IMR-90 (cell line): Measurements from ENCODE around the gene RMC1.

Experiments
- BHLHE40 ChIP-seq: fragments of 150-350 bp; IDR thresholded peaks from 2 replicates; pipeline ENCODE4 v1.6.1; 2016; ENCODE audit warnings: mild to moderate bottlenecking, low read depth, low read length
- CEBPB ChIP-seq: IDR thresholded peaks from 2 replicates; pipeline ENCODE4 v1.6.1; 2012; ENCODE audit warnings: low read depth, low read length, improper control_type of control experiment
- CHD1 ChIP-seq: IDR thresholded peaks from 2 replicates; pipeline ENCODE4 v1.6.1; 2012; ENCODE audit warnings: low read depth, low read length, improper control_type of control experiment
- CTCF ChIP-seq: conservative IDR thresholded peaks from 2 replicates; pipeline ENCODE4 v1.5.1; 2012; ENCODE audit warnings: mild to moderate bottlenecking, low read depth, low read length, improper control_type of control experiment
- FOS ChIP-seq: fragments of 150-350 bp; IDR thresholded peaks from 2 replicates; pipeline ENCODE4 v1.6.1; 2016; ENCODE audit warnings: low read depth, low read length
- MAFK ChIP-seq: IDR thresholded peaks from 2 replicates; pipeline ENCODE4 v1.6.1; 2012; ENCODE audit warnings: low read depth, low read length, improper control_type of control experiment
- MXI1 ChIP-seq: IDR thresholded peaks from 2 replicates; pipeline ENCODE4 v1.6.1; 2012; ENCODE audit warnings: low read depth, mild to moderate bottlenecking, low read length, moderate library complexity, borderline replicate concordance
- POLR2A ChIP-seq: IDR thresholded peaks from 2 replicates; pipeline ENCODE4 v1.6.1; 2012; ENCODE audit warnings: mild to moderate bottlenecking, low read depth, low read length
- RAD21 ChIP-seq: IDR thresholded peaks from 2 replicates; pipeline ENCODE4 v1.6.1; 2012; ENCODE audit warnings: low read length, improper control_type of control experiment
- RCOR1 ChIP-seq: IDR thresholded peaks from 2 replicates; pipeline ENCODE4 v1.6.1; 2012; ENCODE audit warnings: mild to moderate bottlenecking, low read length, improper control_type of control experiment; ENCODE audit not compliant: insufficient replicate concordance
- RFX5 ChIP-seq: IDR thresholded peaks from 2 replicates; pipeline ENCODE4 v1.8.0; 2012; ENCODE audit warnings: low read depth, mild to moderate bottlenecking, low read length, moderate library complexity
- SMC3 ChIP-seq: fragments of 150-350 bp; IDR thresholded peaks from 2 replicates; pipeline ENCODE4 v1.6.1; 2016; ENCODE audit warnings: low read depth, mild to moderate bottlenecking, antibody characterized with exemption, low read length, moderate library complexity

GRCh38 chr18:23458830-23459529 is 44.3 kb upstream of the RMC1 start:
- no peak for TF ChIP-seq CTCF
- no peak for TF ChIP-seq CEBPB
- no peak for TF ChIP-seq POLR2A
- no peak for TF ChIP-seq CHD1
- no peak for TF ChIP-seq SMC3
- no peak for TF ChIP-seq MAFK
- TF ChIP-seq RAD21 = no peak
- no peak for TF ChIP-seq MXI1
- no peak for TF ChIP-seq RCOR1
- TF ChIP-seq RFX5 = no peak
- no peak for TF ChIP-seq BHLHE40
- no peak for TF ChIP-seq FOS
